ENCODE results near the gene LRRC74B. TPM values are rescaled to one million over a fixed set of nuclear protein-coding genes. Genes with fewer than 3 reads are reported as not detected.

Gene LRRC74B
- total RNA-seq, 1 donor = not detected

DNA sequence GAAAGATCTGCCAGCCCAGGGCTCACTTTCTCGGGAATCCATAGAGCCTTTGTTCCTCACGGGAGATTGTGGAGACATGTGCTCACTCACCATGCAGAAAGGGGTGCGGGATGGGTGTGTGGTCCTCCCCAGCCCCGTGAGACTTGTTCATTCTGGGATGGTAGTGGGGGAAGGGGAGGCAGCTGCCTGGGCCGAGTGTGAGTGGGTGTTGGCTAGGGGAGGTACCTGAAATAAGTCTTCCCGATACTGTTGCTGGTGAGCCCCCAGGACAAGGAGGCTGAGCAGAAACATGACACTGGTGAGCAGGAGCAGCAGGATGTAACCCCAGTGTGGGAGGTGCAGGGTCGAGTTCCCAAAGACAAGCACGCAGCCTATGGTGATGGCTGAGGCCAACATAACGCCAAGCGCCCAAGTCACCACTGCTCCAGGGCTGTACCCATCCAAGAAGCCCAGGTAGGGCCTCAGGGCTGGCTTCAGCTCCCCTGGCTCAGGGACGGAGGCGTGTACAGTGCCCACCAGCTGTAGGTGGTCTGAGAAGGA lies 16.2 kb upstream of the LRRC74B start:
- no peak overlapping the region for H3K4me3 ChIP-seq (ENCODE audit: low read depth, low read length)
- no peak for DNase-seq (ENCODE audit: low read depth)
- TF ChIP-seq CTCF (IDR thresholded peaks at IDR 0.05; ENCODE audit: insufficient read depth, low read depth, low read length) = no peak

DNA sequence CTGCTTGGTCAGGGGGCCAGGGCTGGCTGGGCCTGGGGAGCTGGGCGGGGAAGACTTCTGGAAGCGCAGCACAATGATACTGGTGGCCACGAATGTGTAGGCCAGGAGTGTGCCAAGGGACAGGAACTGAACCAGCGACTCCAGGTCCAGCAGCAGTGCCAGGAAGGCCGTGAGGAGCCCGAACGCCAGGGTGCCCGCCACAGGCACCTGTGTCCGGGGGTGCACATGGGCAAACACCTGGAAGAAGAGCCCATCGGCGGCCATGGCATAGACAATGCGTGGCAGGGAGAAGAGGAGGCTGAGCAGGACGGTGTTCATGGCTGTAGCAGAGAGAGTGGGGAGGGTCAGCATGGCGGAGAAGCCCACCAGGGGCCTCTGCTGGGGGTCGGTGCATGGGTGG lies 15.7 kb upstream of the LRRC74B start:
- no peak overlapping the region for H3K4me3 ChIP-seq (ENCODE audit: low read depth, low read length)
- TF ChIP-seq CTCF (IDR thresholded peaks at IDR 0.05; ENCODE audit: insufficient read depth, low read depth, low read length) = no peak
- DNase-seq (ENCODE audit: low read depth) = no peak

GRCh38 chr22:21030621-21031544 lies 14.9 kb upstream of the LRRC74B start:
- H3K4me3 ChIP-seq (ENCODE audit: low read depth, low read length) = no peak overlapping the region
- DNase-seq (ENCODE audit: low read depth) = no peak
- TF ChIP-seq CTCF (IDR thresholded peaks at IDR 0.05; ENCODE audit: insufficient read depth, low read depth, low read length) = no peak

DNA sequence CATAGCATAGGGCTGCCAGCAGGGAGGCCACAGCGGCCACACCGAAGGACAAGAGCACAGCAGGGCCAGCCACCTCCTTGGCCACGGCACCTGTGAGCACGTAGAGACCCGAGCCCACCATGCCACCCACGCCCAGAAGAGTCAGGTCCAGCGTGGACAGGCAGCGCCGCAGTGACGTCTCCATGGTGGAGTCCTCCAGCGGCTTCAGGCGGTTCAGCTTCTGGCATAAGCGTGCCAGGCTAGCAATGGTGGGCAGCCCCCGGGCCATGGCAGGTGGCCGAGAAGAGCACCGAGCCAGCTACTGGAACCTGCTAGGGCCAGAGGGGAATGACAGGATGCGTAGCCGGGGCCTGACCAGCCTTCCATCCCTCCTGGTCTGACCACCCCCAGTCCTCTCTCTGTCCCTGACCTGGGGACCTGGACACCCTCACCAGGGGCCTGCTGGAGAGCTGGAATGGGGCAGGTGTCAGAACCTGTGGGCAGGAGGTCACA lies 14.2 kb upstream of the LRRC74B start:
- H3K4me3 ChIP-seq (ENCODE audit: low read depth, low read length) = peak overlapping the region; percentile 43
- no peak for DNase-seq (ENCODE audit: low read depth)

GRCh38 chr22:21032037-21032867 lies 13.5 kb upstream of the LRRC74B start, which contains the start of gene SLC7A4:
Gene SLC7A4 (minus strand): TSS chr22:21032561. CDS start chr22:21031812, 749 bp downstream.
- peak within 1 kb of the TSS; percentile 43 for H3K4me3 ChIP-seq (ENCODE audit: low read depth, low read length)
- peak; percentile 21 for DNase-seq (ENCODE audit: low read depth)
- TF ChIP-seq CTCF (IDR thresholded peaks at IDR 0.05; ENCODE audit: insufficient read depth, low read depth, low read length) = no peak

More for the DNA sequence above, 14.2 kb upstream of the LRRC74B start:
- TF ChIP-seq CTCF (IDR thresholded peaks at IDR 0.05; ENCODE audit: insufficient read depth, low read depth, low read length) = no peak

- DNase-seq (ENCODE audit: low read depth) = no peak
- TF ChIP-seq CTCF (IDR thresholded peaks at IDR 0.05; ENCODE audit: insufficient read depth, low read depth, low read length) = no peak
- no peak overlapping the region for H3K4me3 ChIP-seq (ENCODE audit: low read depth, low read length)
These were observed 12.7 kb upstream of the LRRC74B start for GRCh38 chr22:21032868-21033688.
